Measurements from ENCODE around the gene IGF2R.

- TF ChIP-seq POLR2A (IDR thresholded peaks at IDR 0.05; ENCODE audit: low read depth, low read length): peak; percentile 49
- TF ChIP-seq TAF1 (IDR thresholded peaks at IDR 0.05; ENCODE audit: borderline replicate concordance, low read depth, low read length): no peak
These were observed 12.7 kb downstream of the IGF2R start for GRCh38 chr6:159981403-159982245.

Data from GM12892 (cell line).